ENCODE measurements around the gene PREP.
"Not testable (repeated sequence)": the region's sequence is repeated elsewhere in the genome, so short reads cannot be mapped to it uniquely, and the experiment has no call there.

The PREP gene

GRCh38 chr6:105258816-105259215, 144.1 kb downstream of the PREP start:
- no peak for DNase-seq

GRCh38 chr6:105257340-105257739, 145.5 kb downstream of the PREP start:
- DNase-seq: peak; percentile 20

- no peak for DNase-seq
Measured at GRCh38 chr6:105256619-105257018, 146.3 kb downstream of the PREP start.

GRCh38 chr6:105253787-105254186, 149.1 kb downstream of the PREP start:
- DNase-seq: no peak

DNA sequence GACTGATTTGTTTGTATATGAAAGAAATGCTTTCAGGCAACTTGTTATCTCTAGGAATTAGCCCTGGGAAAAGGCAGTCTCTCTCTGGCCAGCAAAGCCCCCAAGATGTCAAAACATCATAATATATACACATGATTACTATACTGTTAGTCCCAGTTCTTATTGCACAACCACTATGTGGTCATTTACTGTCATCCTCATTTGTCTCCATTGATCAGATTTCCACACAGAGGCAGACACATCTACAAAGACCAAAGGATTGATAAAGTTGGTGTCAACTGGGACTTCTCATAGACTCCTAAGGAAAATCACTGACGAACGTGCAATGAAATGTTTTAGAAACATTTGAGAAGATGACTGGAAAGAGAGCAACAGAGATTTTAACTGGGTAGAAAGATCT, 151.2 kb downstream of the PREP start:
- no peak for DNase-seq

- DNase-seq: peak; percentile 3
Measured at GRCh38 chr6:105250533-105250932, 152.3 kb downstream of the PREP start.

- no peak for DNase-seq
Measured at GRCh38 chr6:105243487-105243886, 159.4 kb downstream of the PREP start.

DNA sequence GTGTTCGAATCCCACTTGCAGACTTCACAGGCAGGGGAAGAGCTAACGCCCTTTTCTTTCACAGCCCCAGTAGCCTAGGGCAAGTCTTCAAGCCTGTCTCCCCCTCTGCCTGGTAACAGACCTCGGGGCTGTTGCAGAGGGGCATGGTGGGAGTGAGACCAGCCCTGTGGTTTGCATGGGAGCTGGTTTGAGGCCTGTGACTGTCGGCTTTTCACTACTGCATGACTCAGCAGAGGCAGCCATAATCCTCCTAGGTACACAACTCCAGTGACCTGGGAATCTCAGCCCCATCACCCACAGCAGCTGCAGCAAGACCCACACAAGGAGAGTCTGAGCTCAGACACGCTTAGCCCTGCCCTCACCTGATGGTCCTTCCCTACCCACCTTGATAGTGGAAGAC, 167.7 kb downstream of the PREP start:
- DNase-seq: no peak

DNA sequence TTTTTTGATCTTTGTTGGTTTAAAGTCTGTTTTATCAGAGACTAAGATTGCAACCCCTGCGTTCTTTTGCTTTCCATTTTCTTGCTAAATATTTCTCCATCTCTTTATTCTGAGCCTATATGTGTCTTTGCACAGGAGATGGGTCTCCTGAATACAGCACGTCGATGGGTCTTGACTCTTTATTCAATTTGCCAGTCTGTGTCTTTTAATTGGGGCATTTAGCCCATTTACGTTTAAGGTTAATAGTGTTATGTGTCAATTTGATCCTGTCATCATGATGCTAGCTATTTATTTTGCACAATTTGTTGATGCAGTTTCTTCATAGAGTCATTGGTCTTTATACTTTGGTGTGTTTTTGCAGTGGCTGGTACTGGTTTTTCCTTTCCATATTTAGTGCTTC, 171.1 kb downstream of the PREP start:
- not testable (repeated sequence) for DNase-seq
